PFSK-1 (cell line): Measurements from ENCODE around the gene HIGD2A.

Experiments
- FOXP2 ChIP-seq: optimal IDR thresholded peaks from 2 replicates; pipeline ENCODE3; 2011; ENCODE audit warnings: borderline replicate concordance, control low read depth, inconsistent platforms; ENCODE audit not compliant: insufficient read depth; ENCODE audit errors: extremely low read length, extremely low read depth
- POLR2AphosphoS5 ChIP-seq: IDR thresholded peaks from 2 replicates; pipeline ENCODE4 v1.6.1; 2012; ENCODE audit warnings: low read depth, mild to moderate bottlenecking, control low read depth, low read length, moderate library complexity
- SIN3A ChIP-seq: IDR thresholded peaks from 2 replicates; pipeline ENCODE4 v1.6.1; 2012; ENCODE audit warnings: mild to moderate bottlenecking, low read length, moderate library complexity, borderline replicate concordance; ENCODE audit not compliant: insufficient read depth
- TAF1 ChIP-seq: IDR thresholded peaks from 2 replicates; pipeline ENCODE4 v1.6.1; 2012; ENCODE audit warnings: low read length, control low read depth, borderline replicate concordance; ENCODE audit not compliant: insufficient read depth
- TF ChIP-seq, protein P1 (sequence below), 2 experiments: IDR thresholded peaks; 2 replicates each; pipeline versions ENCODE4 v1.6.1 to v1.8.0; 2011 to 2012; ENCODE audit warnings: low read depth in 2 of 2, low read length in 2 of 2, control low read depth in 1 of 2, inconsistent platforms in 1 of 2, mild to moderate bottlenecking in 1 of 2, moderate library complexity in 1 of 2; ENCODE audit not compliant: insufficient read depth in 1 of 2

HIGD2A gene

DNA sequence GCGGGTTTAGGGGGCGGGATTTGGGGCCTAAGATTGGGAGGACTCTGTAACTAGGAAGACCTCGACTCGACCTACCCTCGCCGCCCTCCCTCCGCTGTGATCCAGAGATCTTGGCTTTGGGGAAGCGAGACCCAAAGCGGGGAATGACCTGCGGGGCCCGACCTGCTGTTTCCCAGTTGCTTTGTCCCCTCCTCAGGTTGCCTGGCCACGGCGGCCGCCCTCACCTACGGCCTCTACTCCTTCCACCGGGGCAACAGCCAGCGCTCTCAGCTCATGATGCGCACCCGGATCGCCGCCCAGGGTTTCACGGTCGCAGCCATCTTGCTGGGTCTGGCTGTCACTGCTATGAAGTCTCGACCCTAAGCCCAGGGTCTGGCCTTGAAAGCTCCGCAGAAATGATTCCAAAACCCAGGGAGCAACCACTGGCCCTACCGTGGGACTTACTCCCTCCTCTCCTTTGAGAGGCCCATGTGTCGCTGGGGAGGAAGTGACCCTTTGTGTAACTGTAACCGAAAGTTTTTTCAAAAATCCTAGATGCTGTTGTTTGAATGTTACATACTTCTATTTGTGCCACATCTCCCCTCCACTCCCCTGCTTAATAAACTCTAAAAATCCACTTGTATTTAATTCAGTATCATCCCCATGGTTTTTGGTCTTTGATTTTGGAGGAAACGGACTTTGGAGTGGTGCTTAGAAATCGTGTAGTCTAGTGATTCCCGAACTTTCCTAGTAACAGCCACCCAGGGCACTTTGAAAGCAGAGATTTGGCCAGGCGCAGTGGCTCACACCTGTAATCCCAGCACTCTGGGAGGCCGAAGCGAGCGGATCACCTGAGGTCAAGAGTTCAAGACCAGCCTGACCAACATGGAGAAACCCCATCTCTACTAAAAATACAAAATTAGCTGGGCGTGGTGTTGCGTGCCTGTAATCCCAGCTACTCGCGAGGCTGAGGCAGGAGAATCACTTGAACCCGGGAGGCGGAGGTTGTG is 878 bp downstream of the HIGD2A start:
- TF ChIP-seq POLR2AphosphoS5 (peak; percentile 82; the same call in 1 of the 2 replicates), FOXP2 (no peak), TAF1 (no peak; the same call in 1 of the 2 replicates), SIN3A (0 out of 2 replicates have a peak, but pooled peaks have one; percentile 8)
- TF ChIP-seq, protein P1, sequence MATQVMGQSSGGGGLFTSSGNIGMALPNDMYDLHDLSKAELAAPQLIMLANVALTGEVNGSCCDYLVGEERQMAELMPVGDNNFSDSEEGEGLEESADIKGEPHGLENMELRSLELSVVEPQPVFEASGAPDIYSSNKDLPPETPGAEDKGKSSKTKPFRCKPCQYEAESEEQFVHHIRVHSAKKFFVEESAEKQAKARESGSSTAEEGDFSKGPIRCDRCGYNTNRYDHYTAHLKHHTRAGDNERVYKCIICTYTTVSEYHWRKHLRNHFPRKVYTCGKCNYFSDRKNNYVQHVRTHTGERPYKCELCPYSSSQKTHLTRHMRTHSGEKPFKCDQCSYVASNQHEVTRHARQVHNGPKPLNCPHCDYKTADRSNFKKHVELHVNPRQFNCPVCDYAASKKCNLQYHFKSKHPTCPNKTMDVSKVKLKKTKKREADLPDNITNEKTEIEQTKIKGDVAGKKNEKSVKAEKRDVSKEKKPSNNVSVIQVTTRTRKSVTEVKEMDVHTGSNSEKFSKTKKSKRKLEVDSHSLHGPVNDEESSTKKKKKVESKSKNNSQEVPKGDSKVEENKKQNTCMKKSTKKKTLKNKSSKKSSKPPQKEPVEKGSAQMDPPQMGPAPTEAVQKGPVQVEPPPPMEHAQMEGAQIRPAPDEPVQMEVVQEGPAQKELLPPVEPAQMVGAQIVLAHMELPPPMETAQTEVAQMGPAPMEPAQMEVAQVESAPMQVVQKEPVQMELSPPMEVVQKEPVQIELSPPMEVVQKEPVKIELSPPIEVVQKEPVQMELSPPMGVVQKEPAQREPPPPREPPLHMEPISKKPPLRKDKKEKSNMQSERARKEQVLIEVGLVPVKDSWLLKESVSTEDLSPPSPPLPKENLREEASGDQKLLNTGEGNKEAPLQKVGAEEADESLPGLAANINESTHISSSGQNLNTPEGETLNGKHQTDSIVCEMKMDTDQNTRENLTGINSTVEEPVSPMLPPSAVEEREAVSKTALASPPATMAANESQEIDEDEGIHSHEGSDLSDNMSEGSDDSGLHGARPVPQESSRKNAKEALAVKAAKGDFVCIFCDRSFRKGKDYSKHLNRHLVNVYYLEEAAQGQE (IDR thresholded peaks at IDR 0.05; ENCODE audit: insufficient read depth in 1 of 2, low read depth in 2 of 2, low read length in 2 of 2), result no peak

DNA sequence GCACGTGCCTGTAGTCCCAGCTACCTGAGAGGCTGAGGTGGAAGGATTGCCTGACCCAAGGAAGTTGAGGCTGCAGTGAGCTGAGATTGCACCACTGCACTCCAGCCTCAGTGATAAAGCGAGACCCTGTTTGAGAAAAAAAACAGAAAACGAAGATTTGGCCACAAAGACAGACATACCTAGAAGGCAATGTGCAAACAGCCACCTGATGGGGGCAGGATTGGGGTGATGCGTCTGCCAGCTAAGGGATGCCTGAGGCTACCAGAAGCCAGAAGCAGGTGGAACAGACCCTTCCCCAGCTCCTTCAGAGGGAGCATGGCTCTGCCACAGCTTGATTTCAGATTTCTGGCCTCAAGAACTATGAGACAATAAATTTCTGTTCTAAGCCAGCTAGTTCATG is 2.9 kb downstream of the HIGD2A start:
- TF ChIP-seq SIN3A (no peak), FOXP2 (no peak), POLR2AphosphoS5 (no peak), TAF1 (no peak)
- TF ChIP-seq, protein P1 (IDR thresholded peaks at IDR 0.05; ENCODE audit: insufficient read depth in 1 of 2, low read depth in 2 of 2, low read length in 2 of 2), result no peak

DNA sequence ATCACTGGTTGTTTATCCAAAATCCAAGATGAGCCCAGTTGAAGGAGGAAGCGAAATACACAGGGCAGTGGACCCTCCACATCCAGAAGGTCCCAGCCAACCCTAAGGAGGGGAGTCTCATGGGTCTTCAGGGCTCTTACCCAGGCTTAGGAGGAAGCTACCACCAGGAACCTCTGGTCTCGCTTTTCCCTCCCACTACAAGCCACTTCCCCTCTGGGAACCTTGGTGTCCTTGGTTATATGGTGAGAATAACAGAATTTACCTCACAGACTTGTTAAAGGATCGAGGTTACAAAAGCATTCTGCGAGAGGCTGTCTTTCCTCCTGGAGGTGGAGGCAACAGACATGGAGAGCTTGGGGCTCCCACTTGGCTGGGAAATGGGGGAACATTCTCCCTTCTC is 3.4 kb downstream of the HIGD2A start:
- TF ChIP-seq, protein P1 (IDR thresholded peaks at IDR 0.05; ENCODE audit: insufficient read depth in 1 of 2, low read depth in 2 of 2, low read length in 2 of 2), result no peak
- TF ChIP-seq TAF1 (no peak), FOXP2 (no peak), SIN3A (no peak), POLR2AphosphoS5 (no peak)

DNA sequence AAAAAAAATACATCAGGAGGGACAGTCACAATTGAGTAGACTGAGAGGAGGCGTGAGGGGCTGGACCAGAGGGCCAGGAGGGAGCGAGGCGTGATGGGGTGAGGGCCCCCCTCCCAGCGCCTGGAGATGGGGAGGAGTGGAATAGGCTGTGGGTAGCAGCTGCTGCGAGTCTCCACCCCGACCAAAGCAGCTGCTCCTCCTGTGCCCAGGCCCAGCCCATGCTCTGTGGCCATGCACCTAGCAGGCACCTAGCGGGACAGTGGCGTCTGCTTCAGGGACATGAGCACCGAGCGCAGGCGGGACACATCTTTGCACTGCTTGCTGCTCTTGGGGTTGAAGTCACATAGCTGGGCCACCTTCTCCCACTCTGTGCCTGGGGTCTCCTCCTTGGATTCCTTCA is 4.0 kb downstream of the HIGD2A start:
- no peak for TF ChIP-seq FOXP2
- no peak for TF ChIP-seq TAF1
- TF ChIP-seq POLR2AphosphoS5, result no peak
- TF ChIP-seq, protein P1 (IDR thresholded peaks at IDR 0.05; ENCODE audit: insufficient read depth in 1 of 2, low read depth in 2 of 2, low read length in 2 of 2), result no peak
- no peak for TF ChIP-seq SIN3A
